ENCODE data around the gene HGD. TPM values are rescaled to one million over a fixed set of nuclear protein-coding genes. Genes with fewer than 3 reads are reported as not detected.

HGD gene
- total RNA-seq, 1 donor = under 0.01 TPM

DNA sequence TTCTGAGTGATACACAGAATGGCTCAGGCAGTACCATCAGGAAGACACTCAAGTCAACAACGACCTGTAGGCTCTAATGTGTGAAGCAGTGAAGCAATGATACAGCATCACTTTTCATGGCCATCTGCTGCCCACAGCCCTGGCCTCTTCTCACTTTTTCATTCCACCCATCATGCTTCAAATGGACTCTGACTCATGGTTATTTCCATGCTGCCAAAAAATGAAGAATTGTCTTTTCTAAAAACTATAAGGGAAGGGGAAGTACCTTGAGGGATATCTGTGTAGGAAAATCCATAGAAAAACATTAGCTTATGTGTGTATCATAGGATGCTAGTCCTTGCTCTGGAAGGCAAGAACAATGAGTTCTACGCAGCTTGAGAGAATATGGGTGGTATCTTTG, 11.5 kb downstream of the HGD start:
- no peak overlapping the region for H3K4me3 ChIP-seq (ENCODE audit: insufficient read depth, low read length)
- no peak overlapping the region for H3K27ac ChIP-seq (ENCODE audit: low read depth, low read length)
- H3K79me2 ChIP-seq (ENCODE audit: insufficient read depth, low read length) = no peaks in the 10 kb centered on the region
- no peaks in the 10 kb centered on the region for H3K27me3 ChIP-seq (ENCODE audit: insufficient read depth, low read length)
- no peaks in the 10 kb centered on the region for H3K4me1 ChIP-seq (ENCODE audit: insufficient read depth, low read length)
- H3K36me3 ChIP-seq (ENCODE audit: insufficient read depth, low read length) = no peaks in the 10 kb centered on the region
- no peak overlapping the region for H2AFZ ChIP-seq (ENCODE audit: low read length)
- DNase-seq (ENCODE audit: insufficient read length, low spot score, missing footprints) = no peak
- H3K9me3 ChIP-seq (ENCODE audit: low read depth, low read length) = no peaks in the 10 kb centered on the region
- H4K20me1 ChIP-seq (ENCODE audit: insufficient read depth, low read length) = no peaks in the 10 kb centered on the region
- TF ChIP-seq, protein P1, sequence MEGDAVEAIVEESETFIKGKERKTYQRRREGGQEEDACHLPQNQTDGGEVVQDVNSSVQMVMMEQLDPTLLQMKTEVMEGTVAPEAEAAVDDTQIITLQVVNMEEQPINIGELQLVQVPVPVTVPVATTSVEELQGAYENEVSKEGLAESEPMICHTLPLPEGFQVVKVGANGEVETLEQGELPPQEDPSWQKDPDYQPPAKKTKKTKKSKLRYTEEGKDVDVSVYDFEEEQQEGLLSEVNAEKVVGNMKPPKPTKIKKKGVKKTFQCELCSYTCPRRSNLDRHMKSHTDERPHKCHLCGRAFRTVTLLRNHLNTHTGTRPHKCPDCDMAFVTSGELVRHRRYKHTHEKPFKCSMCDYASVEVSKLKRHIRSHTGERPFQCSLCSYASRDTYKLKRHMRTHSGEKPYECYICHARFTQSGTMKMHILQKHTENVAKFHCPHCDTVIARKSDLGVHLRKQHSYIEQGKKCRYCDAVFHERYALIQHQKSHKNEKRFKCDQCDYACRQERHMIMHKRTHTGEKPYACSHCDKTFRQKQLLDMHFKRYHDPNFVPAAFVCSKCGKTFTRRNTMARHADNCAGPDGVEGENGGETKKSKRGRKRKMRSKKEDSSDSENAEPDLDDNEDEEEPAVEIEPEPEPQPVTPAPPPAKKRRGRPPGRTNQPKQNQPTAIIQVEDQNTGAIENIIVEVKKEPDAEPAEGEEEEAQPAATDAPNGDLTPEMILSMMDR (IDR thresholded peaks at IDR 0.05; ENCODE audit: extremely low read depth, low read depth, low read length) = no peak
- H3K4me2 ChIP-seq (ENCODE audit: insufficient read depth, low read length) = no peak overlapping the region

DNA sequence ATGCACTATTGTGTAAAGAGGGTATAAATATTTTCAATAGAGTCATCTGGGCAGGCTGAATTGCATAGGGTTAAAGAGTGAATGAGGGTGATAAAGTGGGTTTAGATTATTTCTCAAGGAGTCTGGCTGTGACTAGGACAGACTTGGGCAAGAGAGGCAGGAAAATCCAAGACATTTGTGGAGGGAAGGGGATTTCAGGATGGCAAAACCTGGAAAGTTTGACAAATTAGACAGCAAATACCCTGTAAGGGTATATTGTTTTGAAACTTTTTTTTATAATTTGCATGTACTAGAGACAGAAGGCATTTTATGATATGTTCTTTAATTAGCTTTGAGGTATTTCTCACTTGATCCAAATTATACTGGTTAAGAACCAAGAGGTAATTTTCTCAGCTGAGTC, 17.1 kb downstream of the HGD start:
- Histone ChIP-seq H4K20me1 (ENCODE audit: insufficient read depth, low read length) (no peaks in the 10 kb centered on the region), H3K27me3 (ENCODE audit: insufficient read depth, low read length) (no peaks in the 10 kb centered on the region), H3K27ac (ENCODE audit: low read depth, low read length) (no peak overlapping the region), H2AFZ (ENCODE audit: low read length) (no peak overlapping the region), H3K4me1 (ENCODE audit: insufficient read depth, low read length) (no peaks in the 10 kb centered on the region), H3K4me3 (ENCODE audit: insufficient read depth, low read length) (no peak overlapping the region), H3K9me3 (ENCODE audit: low read depth, low read length) (no peaks in the 10 kb centered on the region), H3K36me3 (ENCODE audit: insufficient read depth, low read length) (no peaks in the 10 kb centered on the region), H3K4me2 (ENCODE audit: insufficient read depth, low read length) (no peak overlapping the region), H3K79me2 (ENCODE audit: insufficient read depth, low read length) (no peaks in the 10 kb centered on the region)
- TF ChIP-seq, protein P1 (IDR thresholded peaks at IDR 0.05; ENCODE audit: extremely low read depth, low read depth, low read length) = no peak
- no peak for DNase-seq (ENCODE audit: insufficient read length, low spot score, missing footprints)

DNA sequence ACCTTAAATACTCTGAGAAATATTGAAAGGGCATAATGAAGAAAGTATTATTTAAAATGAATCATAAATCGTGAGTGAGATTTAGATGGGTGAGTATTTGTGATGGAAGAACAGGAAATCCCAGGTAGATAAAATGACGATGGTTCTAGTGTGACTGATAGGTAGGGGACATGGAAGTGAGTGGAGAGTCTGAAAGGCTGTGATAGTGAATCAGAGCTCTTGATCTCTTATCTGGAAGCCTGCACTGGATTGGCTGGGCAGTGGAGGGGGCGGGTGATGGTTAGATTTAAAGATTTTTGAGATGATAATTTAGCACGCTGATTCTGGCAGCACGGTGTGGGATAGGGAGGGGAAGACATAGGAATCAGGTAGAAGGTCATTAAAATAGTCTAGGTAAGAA, 20.1 kb downstream of the HGD start:
- H3K4me1 ChIP-seq (ENCODE audit: insufficient read depth, low read length) = no peaks in the 10 kb centered on the region
- H3K79me2 ChIP-seq (ENCODE audit: insufficient read depth, low read length) = no peaks in the 10 kb centered on the region
- no peaks in the 10 kb centered on the region for H3K36me3 ChIP-seq (ENCODE audit: insufficient read depth, low read length)
- no peaks in the 10 kb centered on the region for H3K9me3 ChIP-seq (ENCODE audit: low read depth, low read length)
- no peak for DNase-seq (ENCODE audit: insufficient read length, low spot score, missing footprints)
- H3K4me2 ChIP-seq (ENCODE audit: insufficient read depth, low read length) = no peak overlapping the region
- no peak overlapping the region for H2AFZ ChIP-seq (ENCODE audit: low read length)
- no peak overlapping the region for H3K27ac ChIP-seq (ENCODE audit: low read depth, low read length)
- no peaks in the 10 kb centered on the region for H4K20me1 ChIP-seq (ENCODE audit: insufficient read depth, low read length)
- TF ChIP-seq, protein P1 (IDR thresholded peaks at IDR 0.05; ENCODE audit: extremely low read depth, low read depth, low read length) = no peak
- H3K4me3 ChIP-seq (ENCODE audit: insufficient read depth, low read length) = no peak overlapping the region
- H3K27me3 ChIP-seq (ENCODE audit: insufficient read depth, low read length) = no peaks in the 10 kb centered on the region

DNA sequence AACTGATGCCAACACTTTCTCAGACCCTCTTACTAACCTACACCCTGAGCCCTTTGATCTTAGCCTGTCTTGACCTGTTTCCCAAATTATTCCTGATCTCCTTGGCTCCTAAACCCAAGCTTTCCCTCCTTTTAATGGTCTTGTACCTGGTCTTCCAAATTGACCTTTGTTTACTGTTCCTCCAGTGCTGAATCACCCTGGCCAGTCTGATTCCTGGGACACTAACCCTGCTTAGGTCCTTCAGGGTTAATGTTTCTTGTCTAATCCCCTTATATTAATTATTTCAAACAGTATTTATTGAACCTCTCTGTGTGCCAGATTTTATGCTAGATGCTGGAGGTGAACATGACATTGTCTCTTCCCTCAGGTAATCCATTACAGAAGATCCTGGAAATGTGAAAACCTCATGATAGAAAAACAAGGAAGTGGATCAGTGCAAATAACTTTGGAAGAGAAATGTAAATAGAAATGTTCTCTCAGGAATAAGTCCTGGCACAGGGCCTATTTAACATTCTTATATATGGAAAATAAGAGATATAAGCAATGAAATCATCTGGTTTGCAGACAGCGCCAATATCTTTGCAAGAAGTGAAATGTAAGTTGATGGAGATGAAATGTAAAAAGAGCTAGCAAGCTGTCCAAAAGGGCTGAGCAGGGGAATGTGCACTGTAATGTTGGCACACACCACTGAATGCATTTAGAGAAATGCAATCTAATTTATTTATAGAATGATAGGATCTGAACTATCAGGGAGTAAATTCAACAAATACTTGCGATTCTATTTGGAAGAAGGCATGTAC, 20.7 kb downstream of the HGD start:
- H3K9me3 ChIP-seq (ENCODE audit: low read depth, low read length) = no peaks in the 10 kb centered on the region
- H3K27ac ChIP-seq (ENCODE audit: low read depth, low read length) = no peak overlapping the region
- H3K4me1 ChIP-seq (ENCODE audit: insufficient read depth, low read length) = no peaks in the 10 kb centered on the region
- no peaks in the 10 kb centered on the region for H3K79me2 ChIP-seq (ENCODE audit: insufficient read depth, low read length)
- no peak overlapping the region for H2AFZ ChIP-seq (ENCODE audit: low read length)
- TF ChIP-seq, protein P1 (IDR thresholded peaks at IDR 0.05; ENCODE audit: extremely low read depth, low read depth, low read length) = no peak
- H3K36me3 ChIP-seq (ENCODE audit: insufficient read depth, low read length) = no peaks in the 10 kb centered on the region
- no peaks in the 10 kb centered on the region for H4K20me1 ChIP-seq (ENCODE audit: insufficient read depth, low read length)
- DNase-seq (ENCODE audit: insufficient read length, low spot score, missing footprints) = no peak
- H3K4me3 ChIP-seq (ENCODE audit: insufficient read depth, low read length) = no peak overlapping the region
- H3K27me3 ChIP-seq (ENCODE audit: insufficient read depth, low read length) = no peaks in the 10 kb centered on the region
- no peak overlapping the region for H3K4me2 ChIP-seq (ENCODE audit: insufficient read depth, low read length)
